Loucy (cell line): ENCODE measurements around the gene DPCD.

Experiments used
- H2AFZ ChIP-seq: fragments of 200-600 bp; sonication (generic); 2 replicates; pipeline ENCODE4 v1.6.0; 2016; ENCODE audit warnings: antibody characterized with exemption, mild to moderate bottlenecking, low read length, moderate library complexity
- H3F3A ChIP-seq: fragments of 200-600 bp; 2 replicates; pipeline ENCODE4 v1.6.0; 2016; ENCODE audit warnings: antibody characterized with exemption, low read depth, mild to moderate bottlenecking
- H3K27me3 ChIP-seq: fragments of 200-600 bp; sonication (generic); 2 replicates; pipeline ENCODE4 v1.6.1; 2014; ENCODE audit warnings: low read length, mild to moderate bottlenecking; ENCODE audit not compliant: insufficient read depth, poor library complexity, severe bottlenecking
- H3K36me3 ChIP-seq: fragments of 200-600 bp; sonication (generic); 2 replicates; pipeline ENCODE4 v1.6.1; 2016; ENCODE audit warnings: low read length; ENCODE audit not compliant: insufficient read depth
- H3K4me1 ChIP-seq: fragments of 200-600 bp; sonication (generic); 2 replicates; pipeline ENCODE4 v1.5.1; 2014; ENCODE audit warnings: low read length, mild to moderate bottlenecking; ENCODE audit not compliant: insufficient read depth, poor library complexity, severe bottlenecking
- H3K4me2 ChIP-seq: fragments of 200-600 bp; sonication (generic); 2 replicates; pipeline ENCODE4 v1.6.0; 2014; ENCODE audit warnings: antibody characterized with exemption, low read length, low read depth, mild to moderate bottlenecking; ENCODE audit not compliant: poor library complexity, severe bottlenecking
- H3K4me3 ChIP-seq: fragments of 200-600 bp; sonication (generic); 2 replicates; pipeline ENCODE4 v1.5.1; 2014; ENCODE audit warnings: low read length, mild to moderate bottlenecking, mixed read lengths; ENCODE audit not compliant: poor library complexity, severe bottlenecking
- H3K79me2 ChIP-seq: fragments of 200-600 bp; sonication (generic); 2 replicates; pipeline ENCODE4 v1.6.1; 2014; ENCODE audit warnings: low read length; ENCODE audit not compliant: insufficient read depth
- H3K9ac ChIP-seq: fragments of 200-600 bp; sonication (generic); 2 replicates; pipeline ENCODE4 v1.6.0; 2014; ENCODE audit warnings: mild to moderate bottlenecking, low read depth, low read length, moderate library complexity; ENCODE audit not compliant: poor library complexity, severe bottlenecking
- H3K9me2 ChIP-seq: fragments of 200-600 bp; sonication (generic); replicated peaks from 2 replicates; pipeline ENCODE4 v1.6.1; 2016; ENCODE audit warnings: low read depth, low read length, mixed read lengths
- H3K9me3 ChIP-seq: fragments of 200-600 bp; sonication (generic); 2 replicates; pipeline ENCODE4 v1.6.1; 2014; ENCODE audit warnings: mild to moderate bottlenecking, antibody characterized with exemption, low read length, low read depth; ENCODE audit not compliant: insufficient read depth
- H4K20me1 ChIP-seq: fragments of 200-600 bp; sonication (generic); 2 replicates; pipeline ENCODE4 v1.6.0; 2014; ENCODE audit warnings: antibody characterized with exemption, low read length, mild to moderate bottlenecking; ENCODE audit not compliant: insufficient read depth, poor library complexity, severe bottlenecking
- CTCF ChIP-seq: fragments of 200-600 bp; sonication (generic); conservative IDR thresholded peaks from 2 replicates; pipeline ENCODE4 v1.5.1; 2014; ENCODE audit warnings: mild to moderate bottlenecking, antibody characterized with exemption, low read length
- EZH2phosphoT487 ChIP-seq: fragments of 200-600 bp; IDR thresholded peaks from 2 replicates; pipeline ENCODE4 v1.6.1; 2018; ENCODE audit warnings: antibody characterized with exemption, mild to moderate bottlenecking, moderate library complexity, borderline replicate concordance

DPCD gene

GRCh38 chr10:101560298-101561067 lies 27.6 kb upstream of the DPCD start:
- Histone ChIP-seq H3K27me3 (no peaks in the 10 kb centered on the region), H2AFZ (no peak overlapping the region), H3F3A (no peaks in the 10 kb centered on the region), H3K4me1 (peaks cover 22% of the 10 kb centered on the region), H3K9ac (no peak overlapping the region), H3K79me2 (no peaks in the 10 kb centered on the region), H3K4me2 (no peak overlapping the region), H3K9me3 (no peaks in the 10 kb centered on the region), H3K36me3 (no peaks in the 10 kb centered on the region), H3K4me3 (no peak overlapping the region), H4K20me1 (no peaks in the 10 kb centered on the region), H3K9me2 (no peaks in the 10 kb centered on the region)
- TF ChIP-seq EZH2phosphoT487: no peak
- no peak for TF ChIP-seq CTCF

DNA sequence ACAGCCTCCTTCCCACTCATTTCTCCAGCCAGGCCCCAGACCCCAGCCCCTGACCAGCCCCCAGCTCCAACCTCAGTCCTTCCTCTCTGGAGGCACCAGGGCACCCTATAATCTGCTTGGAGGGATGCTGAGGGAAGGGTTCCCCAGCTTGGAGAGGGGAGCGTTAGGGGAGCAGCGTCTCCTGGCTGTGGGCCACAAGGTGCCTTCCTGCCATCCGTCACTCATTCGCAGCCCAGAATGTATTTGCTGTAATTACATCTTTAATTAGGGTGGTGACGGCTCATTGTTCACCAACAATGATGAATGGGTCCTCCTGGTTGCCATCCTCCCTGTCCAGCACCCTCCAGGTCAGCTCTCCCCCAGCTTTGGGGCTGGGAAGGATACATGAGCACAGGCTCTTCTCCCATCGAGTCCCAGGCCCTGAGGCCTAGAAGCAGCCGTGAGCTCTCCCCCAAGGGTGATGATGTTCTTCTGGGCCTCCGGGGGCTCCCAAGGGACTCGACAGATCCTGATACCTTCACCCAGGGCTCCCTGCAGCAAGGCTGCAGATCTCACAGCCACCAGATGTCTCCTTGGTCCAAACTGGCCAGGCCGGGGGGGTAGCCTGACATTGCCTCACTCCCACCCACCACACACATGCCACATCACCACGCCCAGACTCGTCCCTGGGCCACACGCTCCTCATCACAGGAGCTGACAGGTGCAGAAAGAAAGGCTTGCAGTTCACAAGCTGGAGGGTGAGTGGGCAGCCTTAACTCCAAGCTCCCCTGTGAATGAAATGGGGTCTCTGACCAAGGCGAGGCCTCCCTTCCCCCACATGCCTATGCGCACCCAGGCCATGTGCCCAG lies 26.8 kb upstream of the DPCD start:
- no peaks in the 10 kb centered on the region for H3K9me2 ChIP-seq
- H3K27me3 ChIP-seq: no peaks in the 10 kb centered on the region
- H3F3A ChIP-seq: no peaks in the 10 kb centered on the region
- no peaks in the 10 kb centered on the region for H3K9me3 ChIP-seq
- no peak overlapping the region for H2AFZ ChIP-seq
- no peak overlapping the region for H3K9ac ChIP-seq
- no peaks in the 10 kb centered on the region for H3K36me3 ChIP-seq
- no peaks in the 10 kb centered on the region for H4K20me1 ChIP-seq
- TF ChIP-seq CTCF (no peak), EZH2phosphoT487 (no peak)
- H3K4me3 ChIP-seq: no peak overlapping the region
- no peak overlapping the region for H3K4me2 ChIP-seq
- H3K79me2 ChIP-seq: no peaks in the 10 kb centered on the region
- H3K4me1 ChIP-seq: peaks cover 22% of the 10 kb centered on the region

- no peak overlapping the region for H3K9ac ChIP-seq
- no peak overlapping the region for H3K4me3 ChIP-seq
- H3F3A ChIP-seq: no peaks in the 10 kb centered on the region
- H3K4me2 ChIP-seq: no peak overlapping the region
- no peaks in the 10 kb centered on the region for H3K9me3 ChIP-seq
- H3K9me2 ChIP-seq: no peaks in the 10 kb centered on the region
- H2AFZ ChIP-seq: no peak overlapping the region
- TF ChIP-seq CTCF: no peak
- TF ChIP-seq EZH2phosphoT487: no peak
- no peaks in the 10 kb centered on the region for H3K36me3 ChIP-seq
- H3K4me1 ChIP-seq: peaks cover 22% of the 10 kb centered on the region
- no peaks in the 10 kb centered on the region for H3K27me3 ChIP-seq
- H4K20me1 ChIP-seq: no peaks in the 10 kb centered on the region
- H3K79me2 ChIP-seq: no peaks in the 10 kb centered on the region
Observed at GRCh38 chr10:101562231-101562630, 25.9 kb upstream of the DPCD start.
